Karpas-422 (cell line): ENCODE measurements around the gene DAGLB. TPM values are rescaled to one million over a fixed set of nuclear protein-coding genes. Genes with fewer than 3 reads are reported as not detected.

Experiments used
- DNase-seq: peaks from one replicate; pipeline ENCODE4 v3.0.0-alpha.2; 2015
- H2AFZ ChIP-seq: fragments of 200-600 bp; sonication (generic); 2 replicates; pipeline ENCODE4 v1.6.1; 2014; ENCODE audit warnings: antibody characterized with exemption, low read length, mixed read lengths
- H3K27ac ChIP-seq: fragments of 200-600 bp; sonication (generic); 2 replicates; pipeline ENCODE4 v1.5.1; 2014; ENCODE audit warnings: mild to moderate bottlenecking, low read length, moderate library complexity
- H3K27me3 ChIP-seq: fragments of 200-600 bp; sonication (generic); 2 replicates; pipeline ENCODE4 v1.6.1; 2014; ENCODE audit warnings: low read length, mixed read lengths
- H3K36me3 ChIP-seq: fragments of 200-600 bp; sonication (generic); 2 replicates; pipeline ENCODE4 v1.6.1; 2014; ENCODE audit warnings: low read length, mixed read lengths; ENCODE audit not compliant: insufficient read depth
- H3K4me1 ChIP-seq: fragments of 200-600 bp; sonication (generic); 2 replicates; pipeline ENCODE4 v1.6.1; 2014; ENCODE audit warnings: mild to moderate bottlenecking, low read length, mixed read lengths
- H3K4me2 ChIP-seq: fragments of 200-600 bp; sonication (generic); 2 replicates; pipeline ENCODE4 v1.6.1; 2014; ENCODE audit warnings: low read length, low read depth, mild to moderate bottlenecking; ENCODE audit not compliant: poor library complexity, severe bottlenecking
- H3K4me3 ChIP-seq: fragments of 200-600 bp; sonication (generic); 2 replicates; pipeline ENCODE4 v1.5.1; 2014; ENCODE audit warnings: mild to moderate bottlenecking, antibody characterized with exemption, low read length, mixed read lengths
- H3K79me2 ChIP-seq: fragments of 200-600 bp; sonication (generic); 2 replicates; pipeline ENCODE4 v1.6.1; 2014; ENCODE audit warnings: mild to moderate bottlenecking, low read length, mixed read lengths
- H3K9ac ChIP-seq: fragments of 200-600 bp; sonication (generic); 2 replicates; pipeline ENCODE4 v1.6.0; 2014; ENCODE audit warnings: low read length
- H3K9me2 ChIP-seq: fragments of 200-600 bp; sonication (generic), shearing (Covaris generic); replicated peaks from 2 replicates; pipeline ENCODE4 v1.6.0; 2014; ENCODE audit warnings: mild to moderate bottlenecking, low read length, moderate library complexity; ENCODE audit not compliant: insufficient read depth
- H3K9me3 ChIP-seq: fragments of 300-700, 200-600 bp; sonication (generic); 2 replicates; pipeline ENCODE4 v1.6.1; 2014; ENCODE audit warnings: low read length, mixed read lengths
- H4K20me1 ChIP-seq: fragments of 200-600 bp; sonication (generic); 2 replicates; pipeline ENCODE4 v1.6.1; 2014; ENCODE audit warnings: mild to moderate bottlenecking, antibody characterized with exemption, low read length, low read depth; ENCODE audit not compliant: insufficient read depth
- total RNA-seq: library from RNA; depleted of rRNA; stranded (reverse); fragments of >200 nt; shearing (Covaris generic); gene quantifications from 2 replicates; pipeline ENCODE4 v1.2.3, GENCODE V29; 2014; ENCODE audit warnings: low replicate concordance

The DAGLB gene
- total RNA-seq, 1 experiment from 2014 or later, result 10.0 TPM

DNA sequence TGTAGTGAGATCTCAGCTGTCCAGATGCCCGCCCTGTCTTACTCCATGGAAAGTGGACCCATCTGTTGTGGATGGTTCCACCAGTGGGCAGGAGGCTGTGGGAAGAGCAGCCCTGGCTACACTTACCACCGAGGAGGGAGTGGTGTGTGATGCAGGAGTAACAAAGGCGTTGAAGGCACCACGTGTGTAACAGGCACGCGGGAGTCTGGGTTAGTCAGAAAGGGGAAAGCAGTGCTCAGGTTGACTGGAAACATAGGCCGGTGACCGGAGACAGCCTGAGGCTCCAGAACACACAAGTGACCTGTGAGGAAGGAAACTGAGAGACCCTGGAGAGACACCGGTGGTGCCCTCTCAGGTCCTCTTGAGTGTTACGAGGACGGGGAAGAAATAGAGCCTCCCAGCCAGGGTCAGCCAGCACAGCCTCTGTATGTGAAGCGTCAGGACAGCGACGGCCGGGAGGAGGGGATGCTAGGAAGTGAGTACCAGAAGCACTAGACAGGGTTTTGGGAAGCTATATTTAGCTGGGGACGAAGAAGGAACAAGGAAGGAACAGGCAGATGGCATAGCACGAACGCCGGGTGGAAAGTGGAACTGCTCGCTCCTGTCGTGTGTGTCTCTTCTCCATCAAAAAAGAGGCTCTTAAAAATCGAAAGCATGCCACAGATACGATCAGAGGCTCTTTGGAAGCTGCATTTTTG lies 51.7 kb downstream of the DAGLB start:
- Histone ChIP-seq H2AFZ (no peak overlapping the region), H3K4me3 (no peak overlapping the region), H3K9me3 (no peaks in the 10 kb centered on the region), H3K4me1 (no peaks in the 10 kb centered on the region), H3K27me3 (no peaks in the 10 kb centered on the region), H3K36me3 (peaks cover 18% of the 10 kb centered on the region), H3K79me2 (peaks cover 88% of the 10 kb centered on the region), H3K4me2 (no peak overlapping the region), H3K9me2 (no peaks in the 10 kb centered on the region), H4K20me1 (peaks cover 54% of the 10 kb centered on the region), H3K9ac (no peak overlapping the region), H3K27ac (no peak overlapping the region)
- no peak for DNase-seq

DNA sequence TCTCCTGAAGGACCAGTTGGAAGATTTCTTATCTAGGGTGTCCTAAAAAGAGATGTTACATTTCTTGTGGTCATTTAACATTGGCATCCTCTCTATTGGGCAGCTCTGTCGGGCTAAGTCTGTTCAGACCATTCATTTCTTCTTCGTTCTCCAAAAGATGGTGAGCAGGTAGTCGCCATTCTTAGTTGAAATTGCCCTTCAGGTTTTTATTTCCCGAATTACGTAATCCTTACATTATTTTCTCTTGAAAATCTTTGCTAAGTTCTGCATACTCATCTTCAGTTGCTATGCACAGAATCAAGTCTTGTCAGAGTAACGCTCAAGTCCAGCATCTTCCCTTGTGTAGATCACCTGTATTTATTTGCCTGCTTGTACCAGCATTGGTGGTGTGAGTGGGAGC lies 53.6 kb downstream of the DAGLB start:
- H2AFZ ChIP-seq, result no peak overlapping the region
- H3K9me2 ChIP-seq, result no peaks in the 10 kb centered on the region
- H4K20me1 ChIP-seq, result peaks cover 54% of the 10 kb centered on the region
- H3K79me2 ChIP-seq, result peaks cover 91% of the 10 kb centered on the region
- no peaks in the 10 kb centered on the region for H3K27me3 ChIP-seq
- no peak overlapping the region for H3K9ac ChIP-seq
- H3K4me1 ChIP-seq, result no peaks in the 10 kb centered on the region
- no peak overlapping the region for H3K27ac ChIP-seq
- H3K36me3 ChIP-seq, result peaks cover 18% of the 10 kb centered on the region
- H3K4me2 ChIP-seq, result no peak overlapping the region
- DNase-seq, result no peak
- H3K9me3 ChIP-seq, result no peaks in the 10 kb centered on the region
- no peak overlapping the region for H3K4me3 ChIP-seq

- Histone ChIP-seq H4K20me1 (peaks cover 49% of the 10 kb centered on the region), H3K79me2 (peaks cover 90% of the 10 kb centered on the region), H3K4me3 (no peak overlapping the region), H3K4me1 (no peaks in the 10 kb centered on the region), H3K36me3 (peaks cover 19% of the 10 kb centered on the region), H3K9me2 (no peaks in the 10 kb centered on the region), H3K9me3 (no peaks in the 10 kb centered on the region), H3K27me3 (no peaks in the 10 kb centered on the region), H3K9ac (no peak overlapping the region), H3K27ac (no peak overlapping the region), H2AFZ (no peak overlapping the region), H3K4me2 (no peak overlapping the region)
- DNase-seq, result no peak
Observed at GRCh38 chr7:6393667-6394056, 54.1 kb downstream of the DAGLB start.

- Histone ChIP-seq H3K36me3 (peaks cover 24% of the 10 kb centered on the region), H2AFZ (no peak overlapping the region), H3K9me2 (no peaks in the 10 kb centered on the region), H3K9me3 (no peaks in the 10 kb centered on the region), H3K4me3 (no peak overlapping the region), H3K79me2 (peaks cover 90% of the 10 kb centered on the region), H3K4me2 (no peak overlapping the region), H3K9ac (no peak overlapping the region), H3K4me1 (no peaks in the 10 kb centered on the region), H3K27me3 (no peaks in the 10 kb centered on the region), H4K20me1 (peaks cover 44% of the 10 kb centered on the region), H3K27ac (no peak overlapping the region)
- DNase-seq, result no peak
Observed at GRCh38 chr7:6392712-6393666, 54.8 kb downstream of the DAGLB start.

- Histone ChIP-seq H4K20me1 (peaks cover 41% of the 10 kb centered on the region), H3K4me2 (no peak overlapping the region), H3K27ac (no peak overlapping the region)
Observed at GRCh38 chr7:6389728-6390127, 58.0 kb downstream of the DAGLB start.

GRCh38 chr7:6387734-6388294 lies 59.9 kb downstream of the DAGLB start:
- Histone ChIP-seq H3K27ac (no peak overlapping the region), H3K36me3 (peaks cover 28% of the 10 kb centered on the region), H3K4me2 (no peak overlapping the region), H2AFZ (no peak overlapping the region), H3K4me3 (no peak overlapping the region), H4K20me1 (peaks cover 41% of the 10 kb centered on the region), H3K9ac (no peak overlapping the region), H3K9me2 (no peaks in the 10 kb centered on the region), H3K9me3 (no peaks in the 10 kb centered on the region), H3K4me1 (peaks cover 24% of the 10 kb centered on the region), H3K79me2 (peaks cover 95% of the 10 kb centered on the region), H3K27me3 (no peaks in the 10 kb centered on the region)
- no peak for DNase-seq

More at GRCh38 chr7:6389728-6390127, 58.0 kb downstream of the DAGLB start:
- Histone ChIP-seq H2AFZ (no peak overlapping the region), H3K36me3 (peaks cover 28% of the 10 kb centered on the region), H3K27me3 (no peaks in the 10 kb centered on the region), H3K9me3 (no peaks in the 10 kb centered on the region), H3K4me1 (peaks cover 8% of the 10 kb centered on the region), H3K79me2 (peaks cover 96% of the 10 kb centered on the region), H3K9me2 (no peaks in the 10 kb centered on the region), H3K9ac (no peak overlapping the region), H3K4me3 (no peak overlapping the region)
- no peak for DNase-seq

- H4K20me1 ChIP-seq, result peaks cover 41% of the 10 kb centered on the region
- H3K4me1 ChIP-seq, result peaks cover 35% of the 10 kb centered on the region
Observed at GRCh38 chr7:6386779-6387178, 61.0 kb downstream of the DAGLB start.

More at GRCh38 chr7:6386779-6387178, 61.0 kb downstream of the DAGLB start:
- Histone ChIP-seq H2AFZ (no peak overlapping the region), H3K27ac (no peak overlapping the region), H3K9me3 (no peaks in the 10 kb centered on the region), H3K79me2 (peaks cover 95% of the 10 kb centered on the region), H3K4me2 (no peak overlapping the region), H3K4me3 (no peak overlapping the region), H3K9ac (no peak overlapping the region), H3K36me3 (peaks cover 18% of the 10 kb centered on the region), H3K27me3 (no peaks in the 10 kb centered on the region), H3K9me2 (no peaks in the 10 kb centered on the region)
- no peak for DNase-seq
